MM.1S (cell line): ENCODE data around the gene PTBP2.

ENCODE experiments used
- CTCF ChIP-seq: fragments of 300-600 bp; sonication (generic); IDR thresholded peaks from 2 replicates; pipeline ENCODE4 v1.5.1; 2016; ENCODE audit warnings: antibody characterized with exemption, low read length, mixed read lengths
- EZH2 ChIP-seq: fragments of 300-600 bp; sonication (generic); optimal IDR thresholded peaks from 2 replicates; pipeline ENCODE3; 2017; ENCODE audit warnings: low read depth, mild to moderate bottlenecking, antibody characterized with exemption, low read length, mixed read lengths
- EZH2phosphoT487 ChIP-seq: fragments of 300-600 bp; sonication (generic); IDR thresholded peaks from 2 replicates; pipeline ENCODE4 v1.6.1; 2018; ENCODE audit warnings: antibody characterized with exemption, low read length

GRCh38 chr1:96782206-96782605 is 60.6 kb downstream of the PTBP2 start:
- TF ChIP-seq CTCF (no peak), EZH2 (no peak), EZH2phosphoT487 (no peak)
